HTR-8/SVneo (cell line): Measurements from ENCODE around the gene LHX3.

ENCODE experiments used
- DNase-seq: peaks from one replicate; pipeline ENCODE4 v3.0.0; 2011; ENCODE audit warnings: low spot score, mixed read lengths; ENCODE audit not compliant: insufficient read length
- FAIRE-seq: peaks from 2 replicates; lab custom pipeline; 2011; peaks lifted over from hg19 to GRCh38; lab: Jason Lieb, UNC

The LHX3 gene

DNA sequence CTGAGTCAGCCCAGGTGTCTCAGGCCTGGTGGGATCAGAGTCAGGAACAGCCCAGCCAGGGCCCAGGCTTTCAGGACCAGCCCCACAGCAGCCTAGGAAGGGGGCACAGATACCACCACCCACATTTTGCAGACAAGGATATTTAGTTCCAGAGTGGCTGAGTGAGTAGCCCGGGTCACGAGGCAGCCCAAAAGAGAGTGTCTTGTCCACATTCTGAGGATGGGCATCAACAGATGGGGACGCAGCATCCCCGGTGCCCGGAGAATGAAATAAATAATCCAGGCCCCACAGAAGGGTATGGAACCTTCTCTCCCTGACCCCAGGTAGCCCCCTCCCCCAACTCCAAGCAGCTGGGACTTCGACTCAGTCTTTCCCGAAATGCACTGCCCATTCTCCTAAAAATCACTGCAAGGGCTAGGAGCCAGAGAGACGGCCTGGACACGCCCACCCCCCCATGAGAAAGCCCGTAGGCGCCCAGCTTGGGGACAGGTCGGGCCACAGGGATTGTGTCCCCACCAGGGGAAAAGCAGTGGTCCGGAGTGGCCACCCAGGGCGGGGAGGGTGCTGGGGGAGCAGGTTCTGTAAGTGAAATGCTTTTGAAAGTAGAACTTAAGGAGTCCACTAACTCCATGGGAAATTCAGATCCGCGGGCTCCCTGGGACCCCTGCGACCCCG lies 6.9 kb downstream of the LHX3 start:
- FAIRE-seq = no peak
- no peak for DNase-seq

DNA sequence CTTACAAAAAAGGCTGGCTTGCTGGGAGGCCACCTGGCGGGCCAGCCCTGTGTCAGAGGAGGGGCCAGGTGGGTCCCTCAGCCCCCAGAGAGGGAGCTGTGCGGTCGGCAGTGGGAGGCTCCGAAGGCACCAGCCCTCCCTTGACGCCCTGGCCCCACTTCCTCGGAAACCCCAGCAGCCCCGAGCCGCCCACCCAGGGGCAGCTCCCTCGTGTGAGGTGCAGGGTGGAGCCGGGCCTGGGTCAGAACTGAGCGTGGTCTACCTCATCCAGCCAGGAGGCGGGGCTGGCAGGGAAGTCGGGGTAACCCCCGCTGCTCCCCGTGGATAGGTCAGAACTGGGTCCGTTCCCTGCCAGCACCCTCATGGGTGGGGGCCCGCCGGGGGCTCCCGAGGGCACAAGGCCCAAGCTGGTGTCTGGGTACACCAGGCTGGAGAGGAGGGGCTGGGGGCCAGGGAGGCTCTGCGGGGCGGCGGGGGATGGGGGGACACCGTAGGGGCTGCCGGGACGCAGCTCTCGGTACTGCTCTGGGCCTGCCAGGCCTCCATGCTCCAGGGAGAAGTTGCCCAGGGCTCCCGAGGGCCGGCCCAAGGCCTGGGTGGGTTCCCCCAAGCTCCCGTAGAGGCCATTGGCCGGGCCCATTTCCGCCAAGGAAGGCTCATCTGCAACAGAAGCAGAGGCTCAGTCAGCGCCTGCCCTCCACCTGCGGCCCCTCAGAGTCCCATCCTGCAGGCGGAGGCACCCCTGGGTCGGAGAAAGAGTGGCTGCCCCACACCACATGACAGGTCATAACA lies 7.6 kb downstream of the LHX3 start:
- DNase-seq (no peak), FAIRE-seq (no peak)

DNA sequence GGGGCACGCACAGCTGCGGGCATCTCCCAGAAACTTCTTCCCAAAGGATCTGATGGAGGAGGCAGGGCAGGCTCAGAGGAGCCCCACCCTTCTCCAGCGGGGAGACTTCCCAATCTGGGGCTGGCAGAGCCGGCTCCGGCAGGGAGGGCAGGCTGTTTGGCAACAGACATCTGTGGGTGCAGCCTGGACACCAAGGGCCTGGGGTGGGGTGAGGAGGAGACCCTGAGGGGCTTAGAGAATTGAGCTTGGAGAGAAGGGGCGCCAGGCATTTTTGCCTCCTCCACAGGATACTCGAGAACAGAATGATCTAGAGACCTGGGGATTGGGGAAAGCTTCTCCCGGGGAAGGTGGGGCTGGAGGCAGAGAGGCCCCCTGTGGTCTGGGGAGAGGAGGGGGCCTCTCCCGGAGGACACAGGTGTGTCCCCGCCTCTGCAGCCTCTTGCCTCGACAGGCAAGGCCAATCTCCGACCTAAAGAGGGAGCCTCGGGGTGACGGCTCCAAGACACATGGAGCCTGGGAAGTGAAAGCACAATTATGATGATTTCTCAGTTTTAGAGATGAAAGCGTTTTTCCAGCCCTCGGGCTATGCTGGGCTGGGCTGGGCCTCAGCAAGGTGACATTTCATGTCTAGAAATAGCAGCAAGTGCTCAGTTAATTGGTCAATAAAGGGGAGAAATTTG lies 8.4 kb downstream of the LHX3 start:
- FAIRE-seq (no peak), DNase-seq (no peak)

DNA sequence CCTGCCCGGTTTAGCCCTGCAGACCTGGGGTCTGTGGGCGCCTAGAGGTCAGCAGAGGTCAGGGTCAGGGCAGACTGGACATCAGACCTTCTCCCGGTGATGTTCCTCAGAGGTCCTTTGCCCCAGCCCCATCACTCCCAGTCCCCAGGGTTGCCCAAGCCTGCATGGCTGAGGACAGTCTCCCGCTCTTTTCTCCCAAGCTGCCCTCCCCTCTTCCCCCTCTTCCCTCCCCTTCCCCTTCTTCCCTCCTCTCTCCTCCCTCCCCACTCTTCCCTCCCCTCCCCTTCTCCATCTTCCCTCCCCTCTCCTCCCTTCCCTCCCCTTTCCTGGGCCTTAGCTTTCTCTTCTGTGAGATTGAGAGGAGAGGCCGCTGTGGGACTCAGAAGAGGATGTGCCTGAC lies 10.4 kb downstream of the LHX3 start:
- FAIRE-seq = no peak

DNA sequence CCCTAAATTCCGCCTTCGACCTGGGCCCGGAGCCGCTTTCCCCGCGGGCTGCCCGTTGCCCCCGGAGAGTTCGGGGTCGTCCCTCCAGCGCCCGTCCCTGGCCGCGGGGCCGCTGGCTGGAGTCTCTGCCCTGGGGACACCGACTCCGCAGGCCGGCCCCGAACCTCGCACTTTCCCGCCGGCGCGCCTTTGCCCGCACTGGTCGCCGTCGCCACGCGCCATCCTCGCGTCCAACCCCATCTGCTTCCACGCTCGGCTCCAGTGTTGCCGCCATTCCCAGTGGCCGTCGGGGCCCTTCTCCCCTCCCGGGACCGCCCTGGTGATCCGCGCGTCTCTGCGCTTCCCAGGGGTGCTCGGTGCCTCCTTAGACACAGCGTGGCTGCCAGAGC lies 11.0 kb downstream of the LHX3 start:
- FAIRE-seq (no peak), DNase-seq (no peak)

More for the DNA sequence above, 10.4 kb downstream of the LHX3 start:
- DNase-seq = no peak

DNA sequence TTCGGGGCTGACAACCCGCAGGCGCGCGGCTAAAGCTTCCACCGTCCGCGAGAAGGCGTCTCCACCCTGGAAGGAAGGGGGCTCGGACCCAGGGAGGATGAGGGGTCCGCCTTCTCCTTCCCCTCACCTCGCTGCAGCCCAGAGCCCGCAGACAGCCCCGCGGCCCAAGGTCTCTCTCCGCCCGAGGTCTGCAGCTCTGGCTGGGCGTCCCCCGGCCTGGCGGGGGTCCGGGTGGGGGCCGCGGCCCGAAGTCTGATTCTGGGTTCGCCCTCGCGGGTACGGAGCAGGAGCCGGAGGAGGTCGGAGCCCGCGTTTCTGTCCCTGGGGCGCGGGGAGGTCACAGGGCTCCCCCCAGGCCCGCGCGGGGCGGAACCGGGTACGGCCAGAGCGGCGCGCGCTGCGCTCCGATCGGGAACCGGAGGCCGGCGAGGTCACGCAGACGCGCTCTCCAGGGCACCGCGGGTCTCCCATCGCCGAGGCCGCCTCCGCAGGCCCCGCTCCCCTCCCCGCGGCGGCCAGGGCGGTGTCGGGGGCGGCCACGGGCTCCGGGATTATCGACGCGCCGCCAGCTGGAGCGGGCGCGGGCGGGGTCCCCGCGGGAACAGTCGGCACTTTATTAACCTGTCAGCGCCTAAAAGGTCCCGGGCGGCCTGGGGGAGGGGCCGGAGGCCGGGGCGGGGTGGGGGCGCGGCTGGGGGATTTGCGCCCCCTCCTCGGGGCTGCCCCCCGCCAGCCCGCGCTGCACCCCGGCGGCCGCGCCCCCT lies 11.6 kb downstream of the LHX3 start:
- DNase-seq (no peak), FAIRE-seq (no peak)

DNA sequence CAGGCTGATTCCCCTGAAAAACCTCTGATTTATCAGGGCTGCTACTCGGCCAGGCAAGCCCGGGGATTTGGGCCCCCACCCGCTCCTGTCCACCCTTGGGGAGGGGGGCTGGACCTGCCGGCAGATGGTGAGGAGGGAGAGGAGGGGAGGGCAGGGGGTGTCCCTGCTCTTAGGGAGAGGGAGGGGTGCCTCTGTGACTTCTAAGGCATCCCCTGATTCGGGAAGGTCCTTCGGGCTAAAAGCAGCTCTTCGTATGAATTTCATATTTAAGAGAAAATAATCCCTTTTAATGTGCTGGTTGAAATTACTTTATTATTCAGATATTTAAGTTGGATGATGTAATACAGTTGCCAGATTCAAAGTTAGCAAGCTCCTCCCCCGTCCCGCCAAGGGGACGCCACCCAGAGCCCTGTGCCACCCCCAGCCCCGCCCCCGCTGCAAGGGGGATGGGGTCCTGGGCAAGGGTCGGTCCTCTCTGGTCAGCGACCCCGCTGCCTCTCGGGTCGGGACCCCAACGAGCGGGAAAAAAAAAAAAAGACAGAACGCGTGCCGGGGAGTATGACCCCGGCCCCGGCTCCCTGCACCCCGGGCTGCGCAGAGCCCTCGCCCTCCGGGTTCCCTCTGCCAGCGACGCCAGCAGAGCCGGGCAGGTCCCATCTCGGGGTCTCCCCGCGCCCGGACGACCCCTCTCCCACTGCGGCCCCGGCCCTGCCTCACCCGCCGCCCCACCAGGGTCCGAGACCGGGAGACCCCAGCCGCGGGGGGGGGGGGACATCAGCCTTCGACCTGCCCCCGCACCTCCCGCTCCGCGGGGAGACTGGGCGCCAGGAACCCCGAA lies 12.4 kb downstream of the LHX3 start:
- FAIRE-seq (no peak), DNase-seq (no peak)

DNA sequence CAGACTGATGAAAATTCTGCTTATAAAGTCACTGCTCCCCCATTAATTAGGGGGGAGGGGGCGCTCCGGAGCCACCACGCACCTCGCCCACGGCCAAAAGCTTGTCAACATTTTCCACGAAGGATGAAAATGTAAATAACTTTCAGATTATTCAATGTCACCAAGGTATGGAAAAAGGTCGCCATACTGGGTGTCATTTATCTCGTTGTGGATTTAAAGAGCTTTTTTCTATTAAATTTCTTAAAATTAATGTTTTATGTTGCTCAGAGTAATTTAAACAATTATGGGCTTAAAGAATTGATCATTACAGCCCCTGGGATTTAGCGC lies 13.0 kb downstream of the LHX3 start:
- DNase-seq = no peak
- no peak for FAIRE-seq

DNA sequence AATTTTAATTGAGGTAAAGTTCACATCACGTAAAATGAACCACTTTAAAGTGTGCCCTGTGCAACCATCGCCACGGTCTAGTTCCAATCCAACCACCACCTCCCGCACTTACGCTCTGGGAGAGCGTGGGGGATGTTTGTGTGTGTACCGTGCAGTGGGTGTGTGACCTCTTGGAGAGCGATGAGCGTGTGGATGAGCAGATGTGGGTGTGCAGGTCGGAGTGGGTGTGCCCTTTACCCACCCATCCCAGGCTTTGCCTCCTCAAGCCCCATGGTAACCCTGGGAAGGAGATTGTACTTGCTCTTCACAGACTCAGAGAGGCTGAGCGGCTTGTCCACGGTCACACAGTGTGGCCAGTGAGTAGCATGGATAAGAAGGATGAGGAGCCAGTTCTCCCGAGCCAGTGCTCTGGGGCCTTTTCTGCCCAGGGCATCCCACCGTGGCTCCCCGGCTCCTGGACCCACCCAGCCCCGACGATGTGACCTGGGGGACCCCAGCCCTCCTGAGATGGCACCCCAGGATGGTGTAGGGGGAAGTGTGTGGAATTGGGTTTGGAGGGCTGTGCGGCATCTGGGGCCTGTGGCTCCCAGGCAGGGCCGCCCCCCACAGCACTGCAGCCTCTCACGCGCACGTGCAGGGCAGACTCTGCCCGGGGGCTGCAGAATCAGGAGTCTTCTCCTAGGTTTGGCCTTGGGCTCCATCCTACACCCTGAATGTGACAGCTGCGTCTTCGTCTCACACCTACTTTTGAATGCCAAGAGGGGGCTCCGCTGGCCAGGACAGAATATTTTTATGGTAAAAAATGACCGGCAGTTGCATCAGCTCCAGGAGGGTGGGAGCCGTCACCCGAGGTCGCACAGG lies 13.6 kb downstream of the LHX3 start:
- DNase-seq = no peak
- FAIRE-seq = no peak

DNA sequence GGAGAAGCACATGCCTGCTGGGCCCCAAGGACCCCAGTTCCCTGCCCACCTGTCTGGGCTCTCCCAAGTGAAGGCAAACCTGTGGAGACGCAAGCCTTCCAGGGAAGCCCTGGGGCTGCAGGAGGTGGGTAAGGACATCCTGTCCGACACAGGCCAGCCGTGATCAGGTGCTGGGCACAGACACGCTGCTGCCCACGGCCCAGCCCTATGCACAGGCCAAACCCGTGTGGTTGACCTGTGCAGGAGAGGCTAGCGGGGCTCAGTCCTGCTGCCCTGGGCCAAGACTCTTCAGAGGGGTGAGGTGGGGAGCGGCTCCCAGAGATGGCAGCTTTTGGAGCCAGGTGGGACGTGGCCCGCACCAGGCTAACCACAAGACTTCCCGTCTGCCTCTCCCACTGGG lies 14.3 kb downstream of the LHX3 start:
- FAIRE-seq = no peak
- no peak for DNase-seq

DNA sequence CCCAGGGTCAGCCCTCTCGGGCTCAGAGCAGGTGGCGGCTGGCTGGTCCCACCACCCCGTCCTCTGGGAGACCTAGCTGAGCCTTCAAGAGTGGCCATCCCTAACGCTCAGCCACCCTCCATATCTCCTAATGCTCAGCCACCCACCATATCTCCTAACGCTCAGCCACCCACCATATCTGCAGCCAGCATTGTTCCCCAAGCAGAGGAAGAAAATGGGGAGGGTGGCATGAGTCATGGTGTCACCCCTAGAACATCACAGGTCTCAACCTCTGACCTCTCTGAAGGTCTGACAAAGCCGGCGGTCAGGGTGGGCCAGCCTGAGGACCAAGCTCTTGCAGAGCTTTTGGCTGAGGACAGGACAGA lies 14.7 kb downstream of the LHX3 start:
- DNase-seq = no peak
- FAIRE-seq = no peak

DNA sequence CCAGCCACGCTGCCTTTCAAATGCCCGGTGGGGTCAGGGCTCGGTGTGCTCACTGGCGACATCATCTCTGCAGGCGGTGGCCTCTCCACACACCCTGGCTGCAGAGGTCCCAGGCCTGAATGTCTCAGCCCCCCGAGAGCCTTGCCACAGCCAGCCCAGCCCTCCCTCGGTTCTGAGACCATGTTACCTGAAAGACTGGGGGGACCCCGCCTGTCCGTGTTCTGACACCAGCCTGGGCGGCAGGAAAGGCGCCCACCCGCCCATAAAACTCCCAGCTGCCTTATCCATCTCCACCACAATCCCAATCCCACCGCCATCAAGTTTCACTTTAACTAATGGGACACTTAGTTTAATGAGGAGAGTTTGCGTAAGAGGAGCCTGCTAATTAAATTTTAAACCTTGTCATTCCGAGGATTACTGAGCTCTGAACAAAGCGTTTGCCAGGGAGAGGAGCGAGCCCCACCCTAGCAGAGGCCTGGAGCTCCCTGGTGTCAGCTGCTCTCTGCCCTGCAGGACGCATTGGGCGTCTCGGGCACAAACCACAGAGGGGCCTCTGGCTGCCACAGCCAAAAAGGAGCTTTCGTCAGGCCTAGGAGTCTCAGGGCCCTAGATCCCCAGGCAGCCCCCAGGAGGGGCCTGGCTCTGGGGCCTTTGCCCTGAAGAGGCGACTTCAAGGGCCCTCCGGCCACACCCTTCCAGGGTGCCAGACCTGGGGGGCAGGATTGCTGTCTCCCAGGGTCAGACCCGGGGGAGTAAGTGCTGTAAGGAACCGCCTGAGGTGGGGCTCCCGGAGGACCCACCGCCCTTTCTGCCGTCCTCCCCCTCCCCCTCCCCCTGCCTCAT lies 15.3 kb downstream of the LHX3 start:
- FAIRE-seq = no peak
- DNase-seq = no peak

DNA sequence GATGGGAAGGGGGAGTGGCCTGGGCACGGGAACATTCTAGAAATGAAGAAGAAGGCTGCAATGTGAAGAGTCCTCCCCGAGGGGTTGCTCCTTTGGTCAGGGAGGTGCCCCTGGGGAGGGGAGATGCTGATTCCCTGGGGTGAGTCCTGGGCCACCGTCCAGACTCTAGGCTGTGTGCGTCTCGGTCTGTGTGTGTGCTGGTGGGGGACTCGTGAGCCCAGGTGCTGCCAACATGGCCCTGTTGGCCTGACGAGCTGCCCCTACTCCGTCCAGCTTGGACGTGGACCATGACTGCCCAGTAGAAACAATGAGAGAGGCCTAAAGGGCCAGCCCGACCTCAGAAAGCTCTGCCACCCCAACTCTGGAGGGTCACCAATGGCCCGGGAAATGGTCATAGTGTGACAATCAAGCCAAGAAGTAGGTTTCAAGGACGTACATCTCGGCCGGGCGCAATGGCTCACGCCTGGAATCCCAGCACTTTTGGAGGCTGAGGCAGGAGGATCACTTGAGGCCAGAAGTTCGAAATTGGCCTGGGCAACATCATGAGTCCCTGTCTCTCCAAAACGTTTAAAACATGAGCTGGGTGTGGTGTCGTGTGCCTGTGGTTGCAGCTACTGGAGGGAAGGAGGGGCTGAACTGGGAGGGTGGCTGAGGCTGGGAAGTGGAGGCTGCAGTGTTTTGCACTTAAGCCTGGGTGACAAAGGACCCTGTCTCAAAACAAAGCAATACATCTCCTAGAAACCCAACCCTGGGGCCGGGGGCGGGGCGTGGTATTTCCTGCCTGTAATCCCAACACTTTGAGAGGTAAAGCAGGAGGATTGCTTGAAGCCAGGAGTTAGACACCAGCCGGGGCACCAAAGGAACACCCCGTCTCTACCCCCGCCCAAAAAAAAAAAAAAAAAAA lies 17.0 kb downstream of the LHX3 start:
- FAIRE-seq = no peak
- DNase-seq = no peak

DNA sequence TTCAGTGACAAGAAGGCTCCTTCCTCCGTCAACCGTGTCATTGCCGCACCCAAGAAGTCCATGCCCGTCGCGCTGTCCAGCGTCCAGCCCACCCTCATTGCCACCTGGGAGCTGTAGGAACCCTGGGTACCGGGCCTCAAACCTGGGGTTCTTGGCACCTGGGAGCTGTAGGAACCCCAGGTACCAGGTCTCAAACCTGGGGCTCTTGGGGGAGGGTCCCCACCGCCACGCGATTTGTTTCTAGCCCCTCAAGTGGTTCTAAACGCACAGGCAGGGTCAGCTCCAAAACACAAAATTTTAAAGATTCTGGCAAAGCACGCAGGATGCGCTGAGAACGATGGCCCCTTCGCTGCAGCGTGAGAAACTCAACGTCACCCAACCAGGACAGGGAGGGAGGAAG lies 17.7 kb downstream of the LHX3 start:
- no peak for DNase-seq
- FAIRE-seq = no peak

DNA sequence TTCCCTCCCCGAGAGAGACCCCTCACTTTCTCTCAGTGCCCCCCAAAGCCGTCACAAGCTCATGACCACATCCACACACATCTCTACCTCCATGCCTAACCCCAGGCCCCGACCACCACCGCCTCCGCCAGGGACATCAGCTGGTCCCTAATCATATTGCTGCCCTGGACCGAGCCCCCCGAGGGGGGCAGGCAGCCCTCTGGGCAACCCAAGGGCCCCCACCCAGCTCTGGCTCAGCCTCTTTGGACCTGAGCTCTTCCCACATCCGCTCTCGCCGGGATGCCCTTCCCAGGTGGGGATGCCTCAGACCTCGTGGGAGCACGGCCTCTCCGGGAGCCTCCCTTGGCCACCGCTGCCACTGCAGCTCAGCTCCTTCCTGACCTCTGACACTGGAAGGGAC lies 18.5 kb downstream of the LHX3 start:
- no peak for FAIRE-seq
- DNase-seq = no peak

DNA sequence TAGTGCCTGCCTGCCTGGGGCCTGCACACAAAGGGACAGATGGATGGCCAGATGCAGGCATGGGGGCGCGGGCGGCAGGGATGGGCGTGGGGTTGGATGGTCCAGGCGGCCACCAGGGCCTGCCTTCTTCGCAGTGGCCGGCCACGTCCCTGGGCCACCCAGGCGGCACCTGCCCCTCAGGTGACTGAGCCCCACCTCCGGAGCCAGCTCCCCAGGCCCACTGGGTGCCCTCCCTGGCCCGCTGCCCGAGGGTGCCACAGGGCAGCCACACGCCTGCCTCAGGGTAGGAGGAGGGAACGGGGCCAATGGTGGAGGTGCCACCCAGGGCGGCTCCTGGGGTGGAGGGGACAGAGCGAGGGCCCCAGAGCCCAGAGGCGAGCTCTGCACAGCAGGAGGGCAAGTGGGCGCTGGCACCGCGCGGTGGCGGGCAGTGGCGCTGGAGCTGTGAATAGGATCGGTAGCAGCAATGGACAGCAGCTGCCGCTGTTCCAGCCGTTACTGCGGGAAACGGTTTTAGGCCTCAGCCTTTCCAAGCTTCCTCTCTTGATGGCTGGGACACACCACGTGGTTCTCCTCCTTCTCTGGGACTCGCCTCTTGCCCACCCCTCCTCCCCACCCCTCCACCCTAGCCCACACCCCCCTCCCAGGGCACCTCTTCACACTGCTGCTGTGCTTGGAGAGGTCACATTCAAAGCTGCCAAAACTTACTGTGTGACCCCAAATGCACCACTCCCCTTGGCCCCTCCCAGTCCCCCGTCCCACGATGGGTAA lies 19.1 kb downstream of the LHX3 start:
- no peak for DNase-seq
- FAIRE-seq = no peak

DNA sequence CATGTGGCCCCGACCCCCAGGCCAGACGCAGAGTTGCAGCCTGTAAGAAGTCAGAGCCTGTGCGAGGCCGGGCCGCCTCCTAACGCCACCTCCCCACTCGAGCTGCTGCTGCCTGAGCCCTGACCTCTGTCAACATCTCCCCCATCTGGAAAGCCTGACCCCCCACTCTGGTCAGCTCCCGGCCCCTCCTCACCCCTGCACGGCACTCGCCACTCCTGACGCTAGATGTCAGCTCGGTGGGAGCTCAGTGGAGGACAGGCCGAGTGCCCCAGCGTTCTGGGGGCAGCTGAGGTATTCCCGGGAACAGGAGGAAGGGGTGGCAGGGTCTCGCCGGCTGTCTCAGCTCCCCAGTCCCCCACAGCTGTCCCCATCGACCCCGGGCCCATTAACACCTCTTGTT lies 19.9 kb downstream of the LHX3 start:
- no peak for DNase-seq
- no peak for FAIRE-seq
